ENCODE measurements around the gene IQGAP2.
"Not testable (repeated sequence)": the region's sequence is repeated elsewhere in the genome, so short reads cannot be mapped to it uniquely, and the experiment has no call there.

The IQGAP2 gene

DNA sequence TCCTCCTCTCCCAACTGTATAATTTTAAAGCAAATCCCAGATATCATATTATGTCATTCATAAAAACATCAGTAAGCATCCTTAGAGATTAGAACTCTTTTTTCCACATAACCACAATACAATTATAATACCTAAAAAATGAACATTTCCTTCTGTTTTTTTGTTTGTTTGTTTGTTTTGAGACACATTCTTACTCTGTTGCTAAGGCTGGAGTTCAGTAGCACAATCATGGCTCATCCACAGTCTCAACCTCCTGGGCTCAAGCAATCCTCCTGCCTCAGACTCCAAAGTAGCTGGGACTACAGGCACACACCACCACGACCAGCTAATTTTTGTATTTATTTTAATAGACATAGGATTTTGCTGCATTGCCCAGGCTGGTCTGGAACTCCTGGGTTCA is 320.8 kb downstream of the IQGAP2 start:
- DNase-seq = no peak

DNA sequence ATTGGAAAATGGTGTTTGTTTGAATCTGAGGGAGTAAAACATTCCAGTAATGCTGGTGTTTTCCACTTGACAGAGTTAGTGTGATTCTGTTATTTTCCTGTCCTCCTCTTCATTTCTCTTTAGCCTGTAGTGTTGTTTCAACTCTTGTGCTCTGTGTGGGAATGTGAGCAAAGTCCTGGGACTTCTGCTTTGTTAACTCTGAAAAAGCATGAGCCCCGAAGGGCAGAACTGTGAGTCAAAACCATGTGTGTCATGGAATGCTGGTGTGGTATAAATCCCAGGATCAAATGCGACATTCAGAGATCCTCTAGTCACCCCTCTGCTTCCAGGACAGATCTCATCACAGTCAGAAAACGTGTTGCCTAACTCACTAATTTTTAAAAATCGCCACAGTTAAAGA is 321.8 kb downstream of the IQGAP2 start:
- DNase-seq = peak; percentile 81

- DNase-seq = no peak
Measured at GRCh38 chr5:76728965-76729364, 325.9 kb downstream of the IQGAP2 start.

DNA sequence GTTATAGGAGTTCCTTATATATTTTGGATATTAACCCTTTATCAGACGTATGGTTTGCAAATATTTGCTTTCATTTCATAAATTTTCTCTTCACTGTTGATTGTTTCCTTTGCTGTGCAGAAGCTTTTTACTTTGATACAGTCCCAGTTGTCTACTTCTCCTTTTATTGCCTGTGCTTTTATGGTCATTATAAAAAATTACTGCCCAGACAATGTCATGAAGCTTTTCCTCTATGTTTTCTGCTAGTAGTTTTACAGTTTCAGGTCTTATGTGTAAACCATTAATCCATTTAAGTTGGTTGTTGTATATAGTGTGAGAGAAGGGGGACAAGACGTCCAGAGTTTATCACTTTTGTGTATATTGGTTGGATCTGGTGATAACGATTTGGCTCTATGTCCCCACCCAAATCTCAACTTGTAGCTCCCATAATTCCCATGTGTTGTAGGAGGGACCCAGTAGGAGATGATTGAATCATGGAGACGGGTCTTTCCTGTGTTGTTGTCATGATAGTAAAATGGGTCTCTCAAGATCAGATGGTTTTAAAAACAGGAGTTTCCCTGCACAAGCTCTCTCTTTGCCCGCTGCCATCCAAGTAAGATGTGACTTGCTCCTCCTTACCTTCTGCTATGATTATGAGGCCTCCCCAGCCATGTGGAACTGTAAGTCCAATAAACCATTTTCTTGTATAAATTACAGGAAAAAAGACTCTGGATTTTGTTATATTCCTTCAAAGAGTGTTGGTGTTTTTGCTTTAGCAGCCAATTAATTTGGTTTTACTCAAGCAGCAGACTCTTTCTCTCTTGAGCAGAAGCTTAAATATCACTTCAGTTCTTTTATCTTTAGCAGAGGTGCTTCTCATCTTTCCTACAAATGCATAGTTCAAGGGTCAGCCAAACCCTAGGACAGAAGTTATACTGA is 326.5 kb downstream of the IQGAP2 start:
- DNase-seq = no peak

- no peak for DNase-seq
Measured at GRCh38 chr5:76732405-76733048, 329.4 kb downstream of the IQGAP2 start.

- no peak for DNase-seq
Measured at GRCh38 chr5:76733049-76733417, 329.9 kb downstream of the IQGAP2 start.

- no peak for DNase-seq
Measured at GRCh38 chr5:76735762-76736545, 332.9 kb downstream of the IQGAP2 start.

- DNase-seq = no peak
Measured at GRCh38 chr5:76736679-76737556, 333.8 kb downstream of the IQGAP2 start.

- DNase-seq = no peak
Measured at GRCh38 chr5:76737846-76738245, 334.8 kb downstream of the IQGAP2 start.

GRCh38 chr5:76741506-76741905 is 338.4 kb downstream of the IQGAP2 start:
- DNase-seq = not testable (repeated sequence)

- DNase-seq = peak; percentile 62
Measured at GRCh38 chr5:76742583-76742982, 339.5 kb downstream of the IQGAP2 start.

- DNase-seq = no peak
Measured at GRCh38 chr5:76744632-76745031, 341.5 kb downstream of the IQGAP2 start.

DNA sequence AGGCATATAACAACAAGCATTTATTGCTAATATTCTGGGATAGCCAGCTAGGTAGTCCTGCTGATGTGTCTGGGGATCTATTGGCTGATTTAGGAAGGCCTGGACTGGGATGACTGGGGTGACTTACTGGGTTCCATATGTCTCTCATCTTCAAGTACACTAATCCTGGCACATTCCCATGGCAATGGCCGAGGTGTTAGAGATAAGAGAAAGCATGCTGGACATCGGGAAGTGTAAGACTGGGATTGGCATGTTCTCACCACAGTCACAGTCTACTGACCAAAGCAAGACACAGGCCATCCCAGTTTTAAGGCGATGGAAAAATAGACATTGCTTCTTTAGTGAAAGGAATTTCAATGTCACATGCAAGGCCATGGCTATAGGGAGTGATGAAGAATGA is 342.6 kb downstream of the IQGAP2 start:
- DNase-seq = no peak

- DNase-seq = no peak
Measured at GRCh38 chr5:76746677-76747076, 343.6 kb downstream of the IQGAP2 start.

DNA sequence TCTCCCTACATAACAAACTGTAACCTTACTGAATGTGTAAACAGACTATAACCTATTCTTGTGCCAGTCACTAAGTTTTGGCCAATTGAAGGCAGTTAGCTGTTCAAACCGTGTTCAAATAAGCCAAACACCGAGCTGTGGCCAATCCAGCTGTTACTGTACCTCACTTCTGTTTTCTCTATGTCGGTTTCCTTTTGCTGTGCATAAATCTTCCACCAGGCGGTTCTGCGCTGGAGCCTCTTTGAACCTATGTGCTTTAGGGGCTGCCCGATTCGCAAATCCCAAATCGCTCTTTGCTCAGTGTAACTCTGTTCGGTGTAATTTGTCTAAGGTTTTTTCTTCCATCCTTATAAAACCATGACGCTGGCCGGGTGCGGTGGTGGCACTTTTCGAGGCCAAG is 344.6 kb downstream of the IQGAP2 start:
- no peak for DNase-seq

- no peak for DNase-seq
Measured at GRCh38 chr5:76751291-76751690, 348.2 kb downstream of the IQGAP2 start.

GRCh38 chr5:76754668-76755078 is 351.6 kb downstream of the IQGAP2 start:
- DNase-seq = no peak

GRCh38 chr5:76755779-76756637 is 352.9 kb downstream of the IQGAP2 start:
- DNase-seq = no peak

DNA sequence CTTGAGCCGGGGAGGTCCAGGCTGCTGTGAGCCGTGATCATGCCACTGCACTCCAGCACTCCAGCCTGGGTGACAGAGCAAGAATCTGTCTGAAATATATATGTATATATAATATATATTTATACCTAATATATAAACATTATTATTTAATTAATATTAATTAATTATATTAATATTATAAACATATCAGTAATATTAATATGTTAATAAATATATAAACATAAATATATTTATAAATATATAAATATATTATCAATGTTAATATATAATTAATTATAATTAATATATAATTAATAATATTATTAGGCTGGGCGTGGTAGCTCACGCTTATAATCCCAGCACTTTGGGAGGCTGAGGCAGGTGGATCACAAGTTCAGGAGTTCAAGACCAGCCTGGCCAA is 354.0 kb downstream of the IQGAP2 start:
- no peak for DNase-seq

All from EL (cell line).